ENCODE measurements around the gene CXorf58.

- TF ChIP-seq EZH2phosphoT487 (IDR thresholded peaks at IDR 0.05; ENCODE audit: unreplicated experiment) (no peak), CTCF (conservative IDR thresholded peaks at IDR 0.05; ENCODE audit: low read depth in 2 of 2) (no peak), STAT1 (IDR thresholded peaks at IDR 0.05; ENCODE audit: unreplicated experiment) (no peak), CREB1 (CRISPR knock-in tag; IDR thresholded peaks at IDR 0.05; ENCODE audit: low read depth) (no peak), POLR2AphosphoS5 (IDR thresholded peaks at IDR 0.05; ENCODE audit: low read depth) (no peak), ETS1 (IDR thresholded peaks at IDR 0.05) (no peak), EZH2 (IDR thresholded peaks at IDR 0.05; ENCODE audit: low read depth, unreplicated experiment) (no peak), REST (IDR thresholded peaks at IDR 0.05; ENCODE audit: unreplicated experiment) (no peak), ZNF114 (CRISPR knock-in tag; IDR thresholded peaks at IDR 0.05) (no peak), ZNF462 (CRISPR knock-in tag; IDR thresholded peaks at IDR 0.05) (no peak)
Observed at GRCh38 chrX:23919148-23919547, 11.3 kb downstream of the CXorf58 start.
